Coronary artery (tissue), 2 donors: ENCODE data around the gene TGFBI.

Source experiments
- DNase-seq: peaks from one replicate; pipeline ENCODE4 v3.0.0-alpha.2; 2017; ENCODE audit warnings: low spot score
- H3K27ac ChIP-seq, 2 donors: fragments of 200-600 bp; sonication (generic); one replicate each; pipeline ENCODE4 v1.5.1; 2016 to 2019
- H3K4me3 ChIP-seq: fragments of 200-600 bp; sonication (generic); 2 replicates; pipeline ENCODE4 v1.5.1; 2016; ENCODE audit warnings: mild to moderate bottlenecking, moderate library complexity
- CTCF ChIP-seq: fragments of 200-600 bp; sonication (generic); IDR thresholded peaks from one replicate; pipeline ENCODE4 v1.5.1; 2019; ENCODE audit warnings: antibody characterized with exemption

Gene TGFBI

GRCh38 chr5:136079195-136079985, 50.6 kb downstream of the TGFBI start:
- Histone ChIP-seq H3K27ac (no peak overlapping the region), H3K4me3 (peak overlapping the region; percentile 71)
- DNase-seq = no peak
- no peak for TF ChIP-seq CTCF

GRCh38 chr5:136080113-136080482, 51.3 kb downstream of the TGFBI start:
- no peak for TF ChIP-seq CTCF
- Histone ChIP-seq H3K27ac (peak overlapping the region in 1 of 2 donors; percentile 89), H3K4me3 (peak overlapping the region; percentile 71)
- no peak for DNase-seq

GRCh38 chr5:136080483-136081216, 51.9 kb downstream of the TGFBI start:
- Histone ChIP-seq H3K27ac (peak overlapping the region; percentile 69 to 89), H3K4me3 (peak overlapping the region; percentile 71)
- no peak for TF ChIP-seq CTCF
- peak; percentile 92 for DNase-seq

GRCh38 chr5:136081217-136081591, 52.4 kb downstream of the TGFBI start:
- peak overlapping the region; percentile 69 to 89 for H3K27ac ChIP-seq
- no peak for TF ChIP-seq CTCF
- peak overlapping the region; percentile 71 for H3K4me3 ChIP-seq
- no peak for DNase-seq

GRCh38 chr5:136082390-136083193, 53.8 kb downstream of the TGFBI start:
- peak; percentile 89 for TF ChIP-seq CTCF
- no peak overlapping the region for H3K27ac ChIP-seq
- no peak overlapping the region for H3K4me3 ChIP-seq
- peak; percentile 41 for DNase-seq

GRCh38 chr5:136084698-136085097, 55.9 kb downstream of the TGFBI start:
- no peak for DNase-seq
- no peak overlapping the region for H3K4me3 ChIP-seq
- no peak for TF ChIP-seq CTCF
- no peak overlapping the region for H3K27ac ChIP-seq
